IMR-90 (cell line): Measurements from ENCODE around the gene SUN5. TPM values are rescaled to one million over a fixed set of nuclear protein-coding genes. Genes with fewer than 3 reads are reported as not detected.

Experiments used
- ATAC-seq: fragments of 200-7000 bp; cut with Tn5 transposase; 2 replicates; pipeline ENCODE4 v1.9.1; 2020; ENCODE audit warnings: low read depth, mild to moderate bottlenecking, moderate library complexity
- BruUV-seq: library from RNA; stranded (reverse); fragments of 400-500 nt; replicated peaks from 2 replicates; lab custom pipeline; 2021; lab: Mats Ljungman, UMichigan
- CTCF ChIA-PET: fragments of 300-600 bp; formaldehyde crosslinking; extraction: SDS; loops from one replicate; lab custom pipeline; 2021; ENCODE audit warnings: antibody characterized with exemption; lab: Yijun Ruan, JAX
- POLR2A ChIA-PET: fragments of 300-600 bp; sonication (Branson Sonifier 250); formaldehyde crosslinking; loops from one replicate; lab custom pipeline; 2022; ENCODE audit warnings: antibody characterized with exemption; ENCODE audit not compliant: unreplicated experiment; lab: Charles Lee
- DNase-seq: peaks from one replicate; pipeline ENCODE4 v3.0.0; 2013
- H2AFZ ChIP-seq: replicated peaks from 2 replicates; pipeline ENCODE3; 2013; ENCODE audit warnings: low read length, mild to moderate bottlenecking; ENCODE audit not compliant: poor library complexity
- H2AK5ac ChIP-seq: 2 replicates; pipeline ENCODE4 v1.6.1; 2013; ENCODE audit warnings: low read depth, low read length, inconsistent platforms
- H2AK9ac ChIP-seq: replicated peaks from 2 replicates; pipeline ENCODE3; 2013; ENCODE audit warnings: mild to moderate bottlenecking, low read depth, low read length, moderate library complexity; ENCODE audit not compliant: poor library complexity
- H2BK120ac ChIP-seq: 2 replicates; pipeline ENCODE4 v1.6.1; 2013; ENCODE audit warnings: low read depth, low read length, inconsistent platforms
- H2BK15ac ChIP-seq: 3 replicates; pipeline ENCODE4 v1.6.1; 2013; ENCODE audit warnings: low read depth, low read length, inconsistent platforms
- H2BK20ac ChIP-seq: 2 replicates; pipeline ENCODE4 v1.6.1; 2013; ENCODE audit warnings: low read depth, mild to moderate bottlenecking, inconsistent platforms, low read length, moderate library complexity
- H2BK5ac ChIP-seq: 2 replicates; pipeline ENCODE4 v1.6.1; 2013; ENCODE audit warnings: mild to moderate bottlenecking, low read depth, low read length, inconsistent platforms; ENCODE audit not compliant: poor library complexity, severe bottlenecking
- H3K14ac ChIP-seq: replicated peaks from 2 replicates; pipeline ENCODE4 v1.6.1; 2013; ENCODE audit warnings: low read depth, low read length, inconsistent platforms
- H3K18ac ChIP-seq: 2 replicates; pipeline ENCODE4 v1.6.1; 2013; ENCODE audit warnings: low read depth, low read length, control low read depth
- H3K23ac ChIP-seq: 2 replicates; pipeline ENCODE4 v1.6.1; 2013; ENCODE audit warnings: low read depth, low read length, inconsistent platforms
- H3K27ac ChIP-seq: 2 replicates; pipeline ENCODE4 v1.5.1; 2013; ENCODE audit warnings: mild to moderate bottlenecking, control low read depth, low read length; ENCODE audit not compliant: insufficient read depth
- H3K27me3 ChIP-seq: 2 replicates; pipeline ENCODE4 v1.6.1; 2013; ENCODE audit warnings: low read length; ENCODE audit not compliant: control insufficient read depth, insufficient read depth
- H3K36me3 ChIP-seq: 2 replicates; pipeline ENCODE4 v1.6.1; 2013; ENCODE audit warnings: low read length, mixed read lengths; ENCODE audit not compliant: control insufficient read depth, insufficient read depth
- H3K4ac ChIP-seq: 2 replicates; pipeline ENCODE4 v1.6.1; 2013; ENCODE audit warnings: low read depth, low read length, inconsistent platforms
- H3K4me1 ChIP-seq: 2 replicates; pipeline ENCODE4 v1.6.1; 2013; ENCODE audit warnings: low read length, mixed read lengths; ENCODE audit not compliant: control insufficient read depth, insufficient read depth
- H3K4me2 ChIP-seq: 2 replicates; pipeline ENCODE4 v1.6.1; 2013; ENCODE audit warnings: low read depth, mild to moderate bottlenecking, control low read depth, low read length, moderate library complexity
- H3K4me3 ChIP-seq: 2 replicates; pipeline ENCODE4 v1.5.1; 2013; ENCODE audit warnings: low read depth, mild to moderate bottlenecking, control low read depth, low read length, moderate library complexity; ENCODE audit not compliant: insufficient read depth
- H3K56ac ChIP-seq: 2 replicates; pipeline ENCODE4 v1.6.1; 2013; ENCODE audit warnings: low read length, inconsistent platforms; ENCODE audit not compliant: insufficient read depth; ENCODE audit errors: extremely low read depth
- H3K79me1 ChIP-seq, 2 experiments: 2 replicates each; pipeline ENCODE4 v1.6.1; 2013; ENCODE audit warnings: low read length in 2 of 2, inconsistent platforms in 1 of 2, low read depth in 1 of 2
- H3K9ac ChIP-seq: 2 replicates; pipeline ENCODE4 v1.6.1; 2013; ENCODE audit warnings: low read depth, low read length, control low read depth
- H3K9me1 ChIP-seq: 2 replicates; pipeline ENCODE4 v1.6.1; 2013; ENCODE audit warnings: low read length, inconsistent platforms; ENCODE audit not compliant: insufficient read depth
- H3K9me3 ChIP-seq: 2 replicates; pipeline ENCODE4 v1.6.1; 2013; ENCODE audit warnings: low read length; ENCODE audit not compliant: control insufficient read depth, insufficient read depth
- H4K20me1 ChIP-seq: 2 replicates; pipeline ENCODE4 v1.6.1; 2013; ENCODE audit warnings: low read length, inconsistent platforms; ENCODE audit not compliant: insufficient read depth
- H4K5ac ChIP-seq: 2 replicates; pipeline ENCODE4 v1.6.1; 2013; ENCODE audit warnings: mild to moderate bottlenecking, low read depth, low read length, control low read depth
- H4K8ac ChIP-seq, 2 experiments: 2 replicates each; pipeline ENCODE4 v1.6.1; 2013; ENCODE audit warnings: low read depth in 2 of 2, low read length in 2 of 2, control low read depth in 1 of 2, inconsistent platforms in 1 of 2
- H4K91ac ChIP-seq: 2 replicates; pipeline ENCODE4 v1.6.1; 2013; ENCODE audit warnings: low read depth, low read length, inconsistent platforms; ENCODE audit not compliant: insufficient read depth
- BHLHE40 ChIP-seq: fragments of 150-350 bp; IDR thresholded peaks from 2 replicates; pipeline ENCODE4 v1.6.1; 2016; ENCODE audit warnings: mild to moderate bottlenecking, low read depth, low read length
- CEBPB ChIP-seq: IDR thresholded peaks from 2 replicates; pipeline ENCODE4 v1.6.1; 2012; ENCODE audit warnings: low read depth, low read length, improper control_type of control experiment
- CHD1 ChIP-seq: IDR thresholded peaks from 2 replicates; pipeline ENCODE4 v1.6.1; 2012; ENCODE audit warnings: low read depth, low read length, improper control_type of control experiment
- CTCF ChIP-seq: conservative IDR thresholded peaks from 2 replicates; pipeline ENCODE4 v1.5.1; 2012; ENCODE audit warnings: mild to moderate bottlenecking, low read depth, low read length, improper control_type of control experiment
- ELK1 ChIP-seq: fragments of 150-350 bp; IDR thresholded peaks from 2 replicates; pipeline ENCODE4 v1.6.1; 2016; ENCODE audit warnings: low read depth, mild to moderate bottlenecking, low read length, moderate library complexity, borderline replicate concordance
- FOS ChIP-seq: fragments of 150-350 bp; IDR thresholded peaks from 2 replicates; pipeline ENCODE4 v1.6.1; 2016; ENCODE audit warnings: low read depth, low read length
- MAFK ChIP-seq: IDR thresholded peaks from 2 replicates; pipeline ENCODE4 v1.6.1; 2012; ENCODE audit warnings: low read depth, low read length, improper control_type of control experiment
- MAZ ChIP-seq: IDR thresholded peaks from 2 replicates; pipeline ENCODE4 v1.6.1; 2012; ENCODE audit warnings: low read depth, mild to moderate bottlenecking, low read length, improper control_type of control experiment, moderate library complexity, borderline replicate concordance
- MXI1 ChIP-seq: IDR thresholded peaks from 2 replicates; pipeline ENCODE4 v1.6.1; 2012; ENCODE audit warnings: low read depth, mild to moderate bottlenecking, low read length, moderate library complexity, borderline replicate concordance
- NFE2L2 ChIP-seq: fragments of 150-350 bp; IDR thresholded peaks from 2 replicates; pipeline ENCODE4 v1.6.1; 2016; ENCODE audit warnings: low read depth, mild to moderate bottlenecking, low read length
- POLR2A ChIP-seq: IDR thresholded peaks from 2 replicates; pipeline ENCODE4 v1.6.1; 2012; ENCODE audit warnings: mild to moderate bottlenecking, low read depth, low read length
- RAD21 ChIP-seq: IDR thresholded peaks from 2 replicates; pipeline ENCODE4 v1.6.1; 2012; ENCODE audit warnings: low read length, improper control_type of control experiment
- RCOR1 ChIP-seq: IDR thresholded peaks from 2 replicates; pipeline ENCODE4 v1.6.1; 2012; ENCODE audit warnings: mild to moderate bottlenecking, low read length, improper control_type of control experiment; ENCODE audit not compliant: insufficient replicate concordance
- RFX5 ChIP-seq: IDR thresholded peaks from 2 replicates; pipeline ENCODE4 v1.8.0; 2012; ENCODE audit warnings: low read depth, mild to moderate bottlenecking, low read length, moderate library complexity
- SMC3 ChIP-seq: fragments of 150-350 bp; IDR thresholded peaks from 2 replicates; pipeline ENCODE4 v1.6.1; 2016; ENCODE audit warnings: low read depth, mild to moderate bottlenecking, antibody characterized with exemption, low read length, moderate library complexity
- USF2 ChIP-seq: fragments of 150-350 bp; IDR thresholded peaks from 2 replicates; pipeline ENCODE4 v1.6.1; 2017; ENCODE audit warnings: mild to moderate bottlenecking, antibody characterized with exemption, low read length, low read depth
- WGBS, 2 experiments: methylation state at CpG; one replicate each; pipeline versions ENCODE4 v1.1.5 to v1.1.7; 2013; ENCODE audit warnings: missing lambda C conversion rate in 2 of 2; ENCODE audit not compliant: insufficient read length in 1 of 2; ENCODE audit errors: extremely low coverage in 2 of 2; 5-methylcytosine and 5-hydroxymethylcytosine counted together
- dilution Hi-C: fragments of 300-500 bp; cut with HindIII; formaldehyde crosslinking; loops from one replicate; pipeline ENCODE4 v1.14.3; 2018; ENCODE audit warnings: low sequenced_read_pairs; ENCODE audit not compliant: unreplicated experiment
- in situ Hi-C: fragments of 300-500 bp; cut with MboI; formaldehyde crosslinking; loops from 3 replicates; pipeline ENCODE4 v1.14.3; 2019; ENCODE audit warnings: low sequenced_read_pairs, inconsistent platforms, mixed read lengths
- intact Hi-C: fragments of 100-400 bp; cut with micrococcal nuclease; formaldehyde crosslinking; loops from 2 replicates; pipeline ENCODE4 v1.10.0; 2022
- polyA plus RNA-seq, 3 experiments: library from polyadenylated mRNA; depleted of rRNA; stranded (reverse); fragments of >200 nt; gene quantifications; 2 replicates each; pipeline ENCODE4 v1.2.3, GENCODE V29; 2012; ENCODE audit warnings: low replicate concordance in 1 of 3
- total RNA-seq: library from RNA; depleted of rRNA; stranded (reverse); fragments of >200 nt; gene quantifications from 2 replicates; pipeline ENCODE4 v1.2.3, GENCODE V29; 2012

SUN5 gene
- total and polyA plus RNA-seq, 2 of the 4 experiments (the other 2 are of a cell fraction), result not detected

- Histone ChIP-seq H3K4me1 (no peaks in the 10 kb centered on the region), H3K4ac (no peak overlapping the region), H4K8ac (no peak overlapping the region), H2BK5ac (no peak overlapping the region), H2BK15ac (no peak overlapping the region), H4K20me1 (no peaks in the 10 kb centered on the region), H3K36me3 (no peaks in the 10 kb centered on the region), H3K56ac (no peak overlapping the region), H3K9ac (no peak overlapping the region), H3K27me3 (no peaks in the 10 kb centered on the region; the same call in 1 of the 2 replicates), H3K27ac (no peak overlapping the region), H3K4me3 (no peak overlapping the region), H2AK5ac (no peak overlapping the region), H3K9me3 (no peaks in the 10 kb centered on the region), H2BK20ac (no peak overlapping the region), H3K9me1 (no peaks in the 10 kb centered on the region), H3K79me1 (no peaks in the 10 kb centered on the region), H3K18ac (no peak overlapping the region), H3K4me2 (no peak overlapping the region), H4K5ac (no peak overlapping the region), H3K23ac (no peak overlapping the region), H2AK9ac (no peak overlapping the region), H2BK120ac (no peak overlapping the region), H4K91ac (no peak overlapping the region), H2AFZ (no peak overlapping the region), H3K14ac (no peak overlapping the region)
- in situ Hi-C loops, result no loop called here
- POLR2A ChIA-PET, result no interaction called here
- CTCF ChIA-PET, result no interaction called here
- no peak for TF ChIP-seq SMC3
- no peak for TF ChIP-seq BHLHE40
- no peak for TF ChIP-seq FOS
- TF ChIP-seq RFX5, result no peak
- no peak for TF ChIP-seq POLR2A
- no peak for TF ChIP-seq RCOR1
- no peak for TF ChIP-seq ELK1
- TF ChIP-seq MXI1, result no peak
- no peak for TF ChIP-seq MAFK
- TF ChIP-seq CHD1, result no peak
- no peak for TF ChIP-seq USF2
- TF ChIP-seq MAZ, result no peak
- no peak for TF ChIP-seq CEBPB
- TF ChIP-seq RAD21, result no peak
- no peak for TF ChIP-seq NFE2L2
- TF ChIP-seq CTCF, result no peak
- no CpG with 5 or more reads among the region's 5 CpGs for WGBS, 2 experiments
- DNase-seq (no peak), ATAC-seq (no peak)
- intact Hi-C loops, result no loop called here
- dilution Hi-C loops, result no loop called here
- no TSS peak for BruUV-seq
Observed at GRCh38 chr20:33034115-33034514, 29.9 kb upstream of the SUN5 start.
